ENCODE data around the gene TTC8.

Gene TTC8

DNA sequence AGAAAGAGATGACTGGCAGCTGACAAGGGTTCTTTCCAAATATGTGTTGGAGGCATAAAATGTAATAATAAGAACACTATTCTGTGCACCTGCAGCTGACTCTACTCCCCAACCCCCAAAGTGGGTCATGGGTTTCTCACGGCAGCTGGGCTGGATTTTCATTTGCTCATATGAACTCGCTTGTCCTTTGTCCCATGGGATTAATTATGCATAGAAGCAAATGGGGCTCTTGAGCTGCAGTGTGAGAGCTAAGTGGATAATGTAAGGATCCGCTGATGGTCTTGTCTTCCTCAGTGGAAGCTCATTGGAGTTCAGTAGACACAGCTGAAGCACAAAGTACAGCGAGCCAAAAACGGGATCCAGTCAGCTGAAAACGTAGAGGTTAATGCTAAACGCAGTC is 46.3 kb downstream of the TTC8 start:
- peak; percentile 89 for DNase-seq

DNA sequence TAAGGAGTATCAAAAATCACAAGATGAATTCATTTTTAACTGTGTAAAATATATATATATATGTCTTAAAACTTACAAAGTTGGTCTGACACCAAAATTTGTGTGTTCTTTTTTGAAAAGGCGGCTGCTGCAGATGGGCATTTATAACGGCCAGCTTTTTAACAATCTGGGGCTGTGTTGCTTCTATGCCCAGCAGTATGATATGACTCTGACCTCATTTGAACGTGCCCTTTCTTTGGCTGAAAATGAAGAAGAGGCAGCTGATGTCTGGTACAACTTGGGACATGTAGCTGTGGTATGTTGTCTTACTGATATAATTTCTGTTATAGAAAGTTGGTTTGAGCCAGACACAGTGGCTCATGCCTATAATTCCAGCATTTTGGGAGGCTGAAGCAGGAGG is 47.0 kb downstream of the TTC8 start:
- DNase-seq: no peak

DNA sequence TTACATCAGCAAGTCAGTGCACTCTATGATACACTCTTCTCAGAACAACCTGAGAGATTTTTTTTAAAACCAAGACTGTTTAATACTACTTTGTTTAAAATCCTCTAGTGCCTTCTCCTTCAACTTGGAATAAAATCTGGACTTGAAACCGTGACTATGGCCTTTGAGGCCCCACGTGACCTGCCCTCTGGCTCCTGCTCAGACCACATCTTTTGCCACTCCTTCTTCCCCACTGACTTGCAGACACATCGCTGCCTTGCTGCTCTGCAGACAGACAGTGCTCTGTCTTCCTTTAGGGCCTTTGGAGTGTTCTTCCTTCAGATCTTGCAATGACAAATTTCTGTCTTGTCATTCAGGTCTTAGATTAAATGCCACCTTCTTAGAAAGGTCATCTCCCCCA is 48.5 kb downstream of the TTC8 start:
- DNase-seq: no peak

DNA sequence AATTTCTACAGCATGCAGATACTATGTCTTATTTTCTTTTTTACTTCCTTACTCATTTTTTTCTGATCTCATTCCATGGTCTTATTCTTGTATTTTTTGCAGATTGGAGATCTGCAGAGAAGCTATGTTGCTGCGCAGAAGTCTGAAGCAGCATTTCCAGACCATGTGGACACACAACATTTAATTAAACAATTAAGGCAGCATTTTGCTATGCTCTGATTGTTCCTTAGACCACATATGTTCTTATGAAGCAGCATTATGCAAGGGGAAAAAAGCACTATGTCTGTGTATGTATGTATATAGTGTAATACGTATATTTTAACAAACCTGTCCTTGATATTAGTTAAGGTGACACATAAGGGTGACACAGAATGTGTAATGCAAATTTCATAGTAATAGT is 52.7 kb downstream of the TTC8 start:
- no peak for DNase-seq

DNA sequence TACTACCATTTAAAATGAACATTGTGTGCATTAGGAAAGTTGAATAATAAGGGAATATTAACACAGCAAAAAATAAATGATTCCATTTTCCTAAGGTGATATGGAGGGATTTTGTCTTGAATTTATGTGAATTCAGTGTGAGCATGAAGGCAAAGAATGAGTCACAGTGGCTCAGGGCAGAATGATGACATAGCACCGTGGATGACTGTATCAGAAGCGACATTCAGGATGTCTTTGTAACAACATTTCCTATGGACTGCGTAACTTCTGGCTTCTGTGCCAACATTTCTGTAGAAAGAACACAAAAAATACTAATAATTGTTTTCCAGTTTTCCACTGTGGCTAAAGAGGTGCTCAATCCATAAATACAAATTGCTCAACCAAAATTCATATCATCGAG is 54.6 kb downstream of the TTC8 start:
- DNase-seq: no peak

DNA sequence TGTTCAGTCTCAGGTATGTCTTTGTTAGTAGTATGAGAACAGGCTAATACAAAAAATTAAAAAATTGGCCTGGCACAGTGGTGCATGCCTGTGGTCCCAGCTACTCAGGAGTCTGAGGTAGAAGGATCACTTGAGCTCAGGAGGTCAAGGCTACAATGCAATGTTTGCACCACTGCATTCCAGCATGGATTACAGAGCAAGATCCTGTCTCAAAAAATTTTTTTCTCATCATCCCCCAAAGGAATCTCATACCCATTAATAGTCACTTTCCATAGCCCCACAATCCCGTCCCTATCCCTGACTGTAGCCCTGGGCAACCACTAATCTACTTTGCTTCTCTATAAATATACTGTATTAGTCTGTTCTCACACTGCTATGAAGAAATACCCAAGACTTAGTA is 57.8 kb downstream of the TTC8 start:
- DNase-seq: no peak

DNA sequence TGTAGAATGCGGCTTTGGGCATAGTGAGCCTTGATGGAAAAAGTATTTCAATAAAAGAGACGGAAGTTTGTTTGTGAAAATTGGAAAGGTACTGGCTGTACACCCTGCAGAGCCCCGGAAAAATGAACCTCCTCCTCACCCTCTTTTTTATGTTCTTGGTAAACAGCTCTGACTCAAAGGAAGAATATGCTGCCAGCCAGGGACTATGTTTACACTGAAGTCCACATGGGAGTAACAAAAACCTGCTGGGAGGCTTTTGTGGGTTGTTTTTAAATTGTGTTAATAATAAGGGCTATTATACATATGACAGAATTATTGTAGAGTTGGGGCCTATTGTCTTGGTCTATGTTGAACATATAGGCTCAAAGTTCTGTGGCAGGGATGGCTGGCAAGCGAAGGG is 70.7 kb downstream of the TTC8 start:
- DNase-seq: no peak

DNA sequence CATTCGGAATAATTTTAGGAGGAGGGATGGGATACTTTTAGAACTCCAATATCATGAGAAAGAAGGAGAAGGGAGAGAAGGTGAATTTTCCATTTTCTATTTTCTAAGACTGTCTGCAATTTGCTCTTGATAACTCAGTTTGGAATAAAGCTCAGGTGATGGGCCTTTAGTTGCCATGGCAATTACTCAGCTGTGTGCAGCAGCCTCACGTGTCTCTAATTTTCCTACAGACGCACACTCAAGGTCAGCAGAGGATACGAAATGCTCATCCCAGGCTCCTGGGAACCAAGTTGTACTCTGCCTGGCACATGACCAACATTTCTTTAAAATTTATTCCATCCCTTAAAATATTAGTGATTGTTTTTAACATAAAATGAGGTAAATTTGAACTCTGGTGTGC is 76.7 kb downstream of the TTC8 start:
- no peak for DNase-seq

DNA sequence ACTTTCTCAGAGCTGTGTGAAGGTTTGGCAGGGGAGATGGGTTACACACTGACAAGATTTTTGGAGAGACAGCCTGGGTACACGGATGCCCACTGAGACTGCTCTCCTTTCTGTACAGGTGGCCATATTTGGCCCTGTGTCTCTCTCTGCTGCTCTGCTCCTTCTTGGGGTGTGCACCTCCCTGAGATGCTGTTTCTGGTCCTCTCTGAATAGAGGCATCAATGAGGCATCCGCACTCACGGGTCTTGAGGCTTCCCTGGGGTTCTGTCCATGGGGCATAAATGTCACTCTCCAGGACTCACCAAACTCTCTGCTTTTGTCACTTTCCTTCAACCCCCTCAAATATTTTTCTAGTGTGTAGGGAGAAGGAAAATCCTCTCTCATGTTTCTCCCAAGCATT is 77.5 kb downstream of the TTC8 start:
- no peak for DNase-seq

DNA sequence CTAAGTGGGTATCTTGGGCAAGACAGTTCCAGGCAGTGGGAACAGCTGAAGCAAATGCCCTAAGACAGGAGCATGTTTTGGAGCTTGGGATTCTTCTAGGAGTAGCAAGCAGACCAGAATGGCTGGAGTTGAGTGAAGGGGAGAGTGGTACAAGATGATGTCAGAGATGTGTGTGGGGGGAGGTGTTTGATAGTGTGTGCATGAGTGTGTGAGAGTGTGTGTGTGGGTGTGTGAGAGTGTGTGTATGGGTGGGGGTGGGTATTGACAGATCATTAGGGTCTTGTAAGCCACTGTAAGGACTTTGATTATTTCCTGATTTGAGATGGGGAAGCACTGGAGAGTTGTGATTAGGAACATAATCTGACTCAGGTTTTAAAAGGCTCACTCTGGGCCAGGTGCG is 78.4 kb downstream of the TTC8 start:
- no peak for DNase-seq

DNA sequence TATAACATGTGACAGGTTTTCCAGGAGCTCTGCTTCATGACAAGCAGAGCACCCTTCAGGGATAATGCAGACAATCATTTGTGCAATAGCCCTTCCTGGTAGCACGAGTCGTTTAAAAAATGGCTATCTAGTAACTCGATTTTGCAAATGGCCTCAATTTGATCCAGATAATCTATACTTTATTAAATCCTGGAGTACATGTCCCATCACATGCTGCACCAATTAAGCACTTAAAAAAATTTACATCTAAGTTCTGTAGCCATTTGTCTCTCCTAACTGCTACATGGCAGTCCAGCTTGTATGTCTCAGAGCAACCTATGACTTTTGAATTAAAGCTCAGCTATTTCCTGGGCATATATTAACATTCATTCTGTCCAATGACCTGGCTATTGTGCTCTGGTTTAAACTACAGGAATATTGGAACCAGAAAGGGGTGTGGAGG is 79.8 kb downstream of the TTC8 start:
- DNase-seq: no peak

DNA sequence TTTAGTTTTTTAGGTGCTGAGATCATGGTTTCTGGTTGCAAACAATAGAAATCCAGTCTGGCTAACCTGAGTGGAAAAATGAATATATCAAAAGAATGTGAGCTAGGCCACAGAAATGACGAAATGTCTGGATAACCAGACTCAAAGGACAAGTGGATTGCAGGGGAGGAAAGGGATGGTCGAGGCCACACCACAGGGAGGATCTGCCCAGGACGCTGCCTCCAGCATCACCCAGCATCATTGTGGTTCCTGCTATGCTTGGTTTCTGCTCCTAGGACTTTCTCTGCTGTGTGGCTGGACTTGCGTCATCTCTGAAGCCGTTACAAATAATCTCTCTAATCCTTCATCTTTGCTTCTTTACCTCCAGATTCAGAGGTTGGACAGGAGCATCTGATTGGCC is 80.4 kb downstream of the TTC8 start:
- no peak for DNase-seq

DNA sequence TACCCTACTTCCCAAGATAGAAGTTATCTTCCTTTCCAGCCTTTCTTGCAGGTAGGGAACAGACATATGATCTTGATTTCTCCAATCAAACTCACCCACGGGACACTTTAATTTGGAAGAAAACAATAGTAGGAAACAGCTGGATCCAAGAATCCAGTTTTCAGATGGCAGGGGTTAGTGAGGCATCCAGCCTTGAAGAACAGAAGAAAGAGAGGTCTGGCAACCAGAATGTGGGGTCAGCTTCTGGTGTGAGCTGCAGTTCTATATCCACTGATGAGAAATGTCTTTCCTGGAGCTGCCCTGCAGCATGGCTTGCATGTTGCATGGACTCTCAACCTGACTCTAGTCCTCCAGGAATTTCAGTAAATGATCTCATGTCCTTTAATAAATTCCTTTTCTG is 83.8 kb downstream of the TTC8 start:
- no peak for DNase-seq

DNA sequence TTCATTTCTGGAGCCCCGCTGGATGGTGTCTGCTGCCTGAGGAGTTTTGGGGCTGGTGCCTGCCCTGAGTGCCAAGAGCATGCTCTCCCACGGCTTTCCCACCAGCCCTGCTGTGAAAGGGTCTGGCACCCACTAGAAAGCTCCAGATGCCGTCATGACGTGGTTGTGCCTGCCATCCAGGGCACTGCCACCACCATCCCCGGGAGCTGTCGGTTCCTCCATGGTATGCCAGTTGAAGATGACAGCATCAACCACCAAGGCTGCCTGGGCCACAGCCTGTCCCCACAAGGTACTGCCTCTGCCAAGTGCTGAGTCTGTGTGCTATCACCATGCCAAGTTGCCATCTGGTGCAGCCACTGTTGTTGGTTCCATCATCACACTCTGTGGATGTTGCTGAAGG is 85.9 kb downstream of the TTC8 start:
- no peak for DNase-seq

DNA sequence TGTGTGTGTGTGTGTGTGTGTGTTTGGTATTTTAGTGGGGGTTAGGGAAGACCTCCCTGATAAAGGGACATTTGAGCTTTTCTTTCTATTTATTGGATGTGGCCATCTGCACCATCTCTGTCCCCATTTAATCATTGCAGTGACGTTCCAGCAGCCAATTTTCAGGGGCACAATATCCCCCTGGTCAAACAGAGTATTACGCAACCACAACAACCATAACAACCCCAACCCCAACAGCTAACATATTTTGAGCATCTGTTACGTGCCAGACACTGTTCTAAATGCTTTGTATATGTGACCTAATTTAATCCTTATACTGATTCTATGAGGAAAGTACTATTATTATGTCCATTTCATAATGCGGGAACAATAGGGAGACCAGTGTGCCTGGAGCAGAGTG is 87.4 kb downstream of the TTC8 start:
- DNase-seq: no peak

DNA sequence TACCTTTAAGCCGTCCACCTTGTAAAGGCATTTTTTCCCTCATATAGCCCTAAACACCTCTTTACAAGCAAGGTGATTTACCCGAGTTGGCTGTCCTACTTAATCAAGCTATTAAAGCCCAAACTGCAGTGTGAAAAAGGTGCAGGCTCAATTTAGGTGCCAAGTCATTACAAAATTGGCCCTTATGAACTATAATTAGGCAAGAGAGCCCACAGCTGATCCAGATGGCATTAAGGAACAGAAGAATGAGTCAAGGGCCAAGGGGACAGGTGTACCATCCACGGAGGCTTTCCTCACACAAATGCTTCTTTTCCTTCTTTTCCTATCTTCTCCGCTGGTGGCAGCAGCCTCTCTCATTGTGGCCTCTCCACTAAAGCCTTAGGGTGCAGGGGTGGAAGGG is 90.5 kb downstream of the TTC8 start:
- no peak for DNase-seq

DNA sequence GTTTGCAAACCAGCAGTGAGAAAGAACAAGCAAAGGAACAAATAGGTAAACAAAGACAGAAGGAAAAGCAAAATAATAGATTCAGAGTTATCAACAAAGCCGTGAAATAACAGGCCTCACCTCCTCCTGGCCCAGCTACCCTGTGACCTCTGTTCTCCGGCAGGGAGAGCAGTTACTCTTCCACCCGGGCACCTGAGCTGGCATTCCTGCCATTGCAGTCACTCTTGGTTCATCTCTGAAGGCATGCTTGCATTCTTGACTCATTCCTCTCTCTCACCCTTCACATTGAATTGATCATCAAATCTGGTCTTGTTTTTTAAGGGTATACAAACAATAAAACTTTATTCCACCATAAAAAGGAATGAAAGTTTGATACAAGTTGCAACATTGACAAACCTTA is 95.1 kb downstream of the TTC8 start:
- no peak for DNase-seq
